CD4-positive, alpha-beta T cell (primary cell): ENCODE measurements around the gene PLRG1. TPM values are rescaled to one million over a fixed set of nuclear protein-coding genes. Genes with fewer than 3 reads are reported as not detected.

Source experiments
- ATAC-seq: fragments of 200-7000 bp; cut with Tn5 transposase; one replicate; pipeline ENCODE4 v1.10.0; 2022; ENCODE audit warnings: mild to moderate bottlenecking; ENCODE audit not compliant: poor library complexity
- CTCF ChIA-PET: fragments of 350-600 bp; sonication (Branson Sonifier 250); formaldehyde crosslinking; loops from one replicate; lab custom pipeline; 2021; ENCODE audit warnings: antibody characterized with exemption, inconsistent platforms; lab: Charles Lee
- POLR2A ChIA-PET: fragments of 350-600 bp; sonication (Branson Sonifier 250); formaldehyde crosslinking; loops from one replicate; lab custom pipeline; 2021; ENCODE audit warnings: antibody characterized with exemption, inconsistent platforms; lab: Charles Lee
- DNase-seq, 14 experiments: peaks; one replicate each; pipeline ENCODE4 v3.0.0-alpha.2; 2013 to 2020; ENCODE audit warnings: mixed read lengths in 2 of 14
- H3K27ac ChIP-seq, 2 donors: one replicate each; pipeline versions ENCODE4 v1.5.1 to v1.7.0; 2013; ENCODE audit warnings: low read length in 2 of 2, low read depth in 1 of 2, mild to moderate bottlenecking in 1 of 2
- H3K27me3 ChIP-seq, 2 experiments: 1 replicate in 1 of 2; 2 replicates in 1 of 2; pipeline versions ENCODE4 v1.6.1 to v1.7.0; 2013; ENCODE audit warnings: low read length in 2 of 2, control low read depth in 1 of 2, mild to moderate bottlenecking in 1 of 2, moderate library complexity in 1 of 2; ENCODE audit not compliant: insufficient read depth in 2 of 2, control insufficient read depth in 1 of 2
- H3K36me3 ChIP-seq: one replicate; pipeline ENCODE4 v1.6.1; 2013; ENCODE audit warnings: low read length, control low read depth; ENCODE audit not compliant: insufficient read depth
- H3K4me1 ChIP-seq: one replicate; pipeline ENCODE4 v1.6.1; 2013; ENCODE audit warnings: low read length, control low read depth; ENCODE audit not compliant: insufficient read depth
- H3K4me3 ChIP-seq: one replicate; pipeline ENCODE4 v1.5.1; 2013; ENCODE audit warnings: mild to moderate bottlenecking, low read length, moderate library complexity
- H3K9me3 ChIP-seq, 2 experiments: 1 replicate in 1 of 2; 2 replicates in 1 of 2; pipeline versions ENCODE4 v1.6.1 to v1.7.0; 2013; ENCODE audit warnings: low read length in 2 of 2, mild to moderate bottlenecking in 2 of 2, control low read depth in 1 of 2, moderate library complexity in 1 of 2; ENCODE audit not compliant: control insufficient read depth in 1 of 2, insufficient read depth in 1 of 2
- H3K27ac Mint-ChIP-seq: one replicate; pipeline ENCODE4 v1.8.0; 2020; ENCODE audit warnings: mixed read lengths
- H3K27me3 Mint-ChIP-seq: one replicate; pipeline ENCODE4 v1.8.0; 2021; ENCODE audit warnings: mixed read lengths
- H3K36me3 Mint-ChIP-seq: one replicate; pipeline ENCODE4 v1.8.0; 2021; ENCODE audit warnings: low read depth, mixed read lengths
- H3K4me1 Mint-ChIP-seq: one replicate; pipeline ENCODE4 v1.8.0; 2021; ENCODE audit warnings: low read depth, mixed read lengths
- H3K4me3 Mint-ChIP-seq: one replicate; pipeline ENCODE4 v1.8.0; 2020; ENCODE audit warnings: mild to moderate bottlenecking, mixed read lengths
- H3K9me3 Mint-ChIP-seq: one replicate; pipeline ENCODE4 v1.8.0; 2020; ENCODE audit warnings: mixed read lengths
- intact Hi-C, 2 experiments: fragments of 100-400 bp; cut with DNase I in 1 of 2; cut with micrococcal nuclease in 1 of 2; formaldehyde crosslinking; loops; one replicate each; pipeline versions ENCODE4 v1.15.1 to v1.9.0; 2023 to 2025; cut with DNase I, micrococcal nuclease
- total RNA-seq, 174 experiments: library from RNA in 2 of 174; stranded (reverse) in 2 of 174; gene quantifications; one replicate each; pipeline ENCODE4 v1.2.3 and lab custom pipeline; 2021 to 2026
- TF ChIP-seq, protein P1 (sequence below): fragments of 200-600 bp; IDR thresholded peaks from one replicate; pipeline ENCODE4 v1.8.0; 2022; ENCODE audit warnings: antibody characterized with exemption, mild to moderate bottlenecking

The PLRG1 gene
- total RNA-seq, 2 experiments from 2014 or later = 41.1 to 44.8 TPM

- POLR2A ChIA-PET = no interaction called here
- no peak for DNase-seq
- Histone ChIP-seq H3K27me3 (peaks cover 0 to 7% of the 10 kb centered on the region in 2 experiments), H3K27ac (no peak overlapping the region), H3K9me3 (no peaks in the 10 kb centered on the region), H3K4me1 (no peaks in the 10 kb centered on the region), H3K4me3 (no peak overlapping the region), H3K36me3 (no peaks in the 10 kb centered on the region)
- Mint-ChIP-seq H3K27me3 (peaks cover 18% of the 10 kb centered on the region), H3K27ac (no peak overlapping the region), H3K4me1 (no peaks in the 10 kb centered on the region), H3K36me3 (no peaks in the 10 kb centered on the region), H3K4me3 (no peak overlapping the region), H3K9me3 (no peaks in the 10 kb centered on the region)
- TF ChIP-seq, protein P1, sequence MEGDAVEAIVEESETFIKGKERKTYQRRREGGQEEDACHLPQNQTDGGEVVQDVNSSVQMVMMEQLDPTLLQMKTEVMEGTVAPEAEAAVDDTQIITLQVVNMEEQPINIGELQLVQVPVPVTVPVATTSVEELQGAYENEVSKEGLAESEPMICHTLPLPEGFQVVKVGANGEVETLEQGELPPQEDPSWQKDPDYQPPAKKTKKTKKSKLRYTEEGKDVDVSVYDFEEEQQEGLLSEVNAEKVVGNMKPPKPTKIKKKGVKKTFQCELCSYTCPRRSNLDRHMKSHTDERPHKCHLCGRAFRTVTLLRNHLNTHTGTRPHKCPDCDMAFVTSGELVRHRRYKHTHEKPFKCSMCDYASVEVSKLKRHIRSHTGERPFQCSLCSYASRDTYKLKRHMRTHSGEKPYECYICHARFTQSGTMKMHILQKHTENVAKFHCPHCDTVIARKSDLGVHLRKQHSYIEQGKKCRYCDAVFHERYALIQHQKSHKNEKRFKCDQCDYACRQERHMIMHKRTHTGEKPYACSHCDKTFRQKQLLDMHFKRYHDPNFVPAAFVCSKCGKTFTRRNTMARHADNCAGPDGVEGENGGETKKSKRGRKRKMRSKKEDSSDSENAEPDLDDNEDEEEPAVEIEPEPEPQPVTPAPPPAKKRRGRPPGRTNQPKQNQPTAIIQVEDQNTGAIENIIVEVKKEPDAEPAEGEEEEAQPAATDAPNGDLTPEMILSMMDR = no peak
- intact Hi-C loops = no loop called here
- CTCF ChIA-PET = no interaction called here
- no peak for ATAC-seq
Measured at GRCh38 chr4:154586296-154587033, 36.3 kb upstream of the PLRG1 start.

DNA sequence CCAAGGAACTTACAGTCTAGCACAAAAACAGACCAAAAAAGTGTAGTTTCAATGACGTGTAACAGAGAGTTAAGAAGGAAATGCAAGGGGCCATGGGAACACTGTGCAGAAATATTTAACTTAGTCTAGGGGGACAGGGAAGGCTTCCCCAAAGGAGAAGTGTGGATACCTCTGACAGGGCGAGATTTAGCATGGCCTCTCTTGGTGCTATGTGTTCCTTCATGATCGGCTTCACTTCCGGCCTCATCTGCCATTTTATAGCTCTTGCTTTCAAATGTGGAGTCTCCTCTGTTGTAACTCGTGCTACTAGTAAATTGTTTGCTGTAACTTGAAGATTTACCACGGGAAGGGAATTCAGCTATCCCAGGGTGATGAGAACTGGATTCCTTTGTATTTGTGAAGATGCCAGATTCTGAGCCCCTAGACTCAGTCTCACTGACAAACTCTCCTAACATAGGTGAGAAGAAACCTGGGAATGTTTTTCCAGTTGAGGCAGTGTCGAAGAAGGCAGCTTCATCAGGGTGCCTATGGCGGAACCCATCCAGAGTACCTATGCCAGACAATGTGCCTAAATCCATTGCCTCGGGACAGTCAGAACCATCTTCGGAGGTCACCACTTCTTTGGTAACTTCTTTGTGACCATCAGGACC, 35.3 kb upstream of the PLRG1 start:
- TF ChIP-seq, protein P1 = no peak
- Mint-ChIP-seq H3K27ac (no peak overlapping the region), H3K9me3 (no peaks in the 10 kb centered on the region), H3K4me3 (no peak overlapping the region), H3K27me3 (peaks cover 13% of the 10 kb centered on the region), H3K36me3 (no peaks in the 10 kb centered on the region), H3K4me1 (no peaks in the 10 kb centered on the region)
- ChIA-PET CTCF (no interaction called here), POLR2A (no interaction called here)
- Histone ChIP-seq H3K27ac (no peak overlapping the region), H3K36me3 (no peaks in the 10 kb centered on the region), H3K4me3 (no peak overlapping the region), H3K4me1 (no peaks in the 10 kb centered on the region), H3K27me3 (peaks cover 0 to 6% of the 10 kb centered on the region in 2 experiments), H3K9me3 (no peaks in the 10 kb centered on the region)
- DNase-seq = no peak
- ATAC-seq = no peak
- intact Hi-C loops = no loop called here

- TF ChIP-seq, protein P1 = no peak
- Histone ChIP-seq H3K27me3 (peaks cover 0 to under 1% of the 10 kb centered on the region in 2 experiments), H3K4me3 (no peak overlapping the region), H3K36me3 (no peaks in the 10 kb centered on the region), H3K4me1 (no peaks in the 10 kb centered on the region), H3K9me3 (no peaks in the 10 kb centered on the region), H3K27ac (no peak overlapping the region)
- Mint-ChIP-seq H3K27ac (no peak overlapping the region), H3K9me3 (no peaks in the 10 kb centered on the region), H3K4me1 (no peaks in the 10 kb centered on the region), H3K36me3 (no peaks in the 10 kb centered on the region), H3K4me3 (no peak overlapping the region), H3K27me3 (peaks cover 7% of the 10 kb centered on the region)
- intact Hi-C loops = no loop called here
- DNase-seq (no peak), ATAC-seq (no peak)
- CTCF ChIA-PET = no interaction called here
- POLR2A ChIA-PET = no interaction called here
Measured at GRCh38 chr4:154584259-154584658, 34.1 kb upstream of the PLRG1 start.
